Fibroblast of lung (primary cell): ENCODE results near the gene NMT1. TPM values are rescaled to one million over a fixed set of nuclear protein-coding genes. Genes with fewer than 3 reads are reported as not detected.

Source experiments
- DNase-seq, 2 donors: peaks; one replicate each; pipeline versions ENCODE4 v3.0.0 to v3.0.0-alpha.2; 2010; ENCODE audit warnings: low read depth in 2 of 2
- H2AFZ ChIP-seq: 2 replicates; pipeline ENCODE4 v1.5.1; 2012; ENCODE audit warnings: low read length, control low read depth, inconsistent platforms
- H3K27ac ChIP-seq: 2 replicates; pipeline ENCODE4 v1.5.1; 2011; ENCODE audit warnings: low read length, control low read depth; ENCODE audit not compliant: insufficient read depth
- H3K27me3 ChIP-seq: 2 replicates; pipeline ENCODE4 v1.5.1; 2011; ENCODE audit warnings: mild to moderate bottlenecking, low read length; ENCODE audit not compliant: control insufficient read depth, insufficient read depth
- H3K36me3 ChIP-seq: 2 replicates; pipeline ENCODE4 v1.5.1; 2011; ENCODE audit warnings: low read length; ENCODE audit not compliant: control insufficient read depth, insufficient read depth
- H3K4me1 ChIP-seq: 2 replicates; pipeline ENCODE4 v1.5.1; 2011; ENCODE audit warnings: low read length; ENCODE audit not compliant: control insufficient read depth, insufficient read depth; ENCODE audit errors: extremely low read depth
- H3K4me2 ChIP-seq: 2 replicates; pipeline ENCODE4 v1.5.1; 2011; ENCODE audit warnings: low read length, control low read depth; ENCODE audit not compliant: insufficient read depth; ENCODE audit errors: extremely low read depth
- H3K4me3 ChIP-seq, 4 experiments: fragments of 200-600 bp in 1 of 4; sonication (generic) in 1 of 4; replicated peaks in 1 of 4; 2 replicates each; pipeline ENCODE4 v1.5.1; 2011 to 2016; ENCODE audit warnings: low read length in 4 of 4, low read depth in 3 of 4, mild to moderate bottlenecking in 3 of 4, control low read depth in 2 of 4, inconsistent platforms in 1 of 4, mixed read lengths in 1 of 4; ENCODE audit not compliant: insufficient read depth in 1 of 4; ENCODE audit errors: control extremely low read depth in 1 of 4
- H3K79me2 ChIP-seq: 2 replicates; pipeline ENCODE4 v1.5.1; 2012; ENCODE audit warnings: mild to moderate bottlenecking, low read length, inconsistent platforms; ENCODE audit not compliant: control insufficient read depth, insufficient read depth
- H3K9ac ChIP-seq: 2 replicates; pipeline ENCODE4 v1.5.1; 2011; ENCODE audit warnings: mild to moderate bottlenecking, low read length, control low read depth; ENCODE audit not compliant: insufficient read depth
- H3K9me3 ChIP-seq: 2 replicates; pipeline ENCODE4 v1.5.1; 2012; ENCODE audit warnings: low read depth, low read length; ENCODE audit not compliant: control insufficient read depth, insufficient read depth
- H4K20me1 ChIP-seq: 2 replicates; pipeline ENCODE4 v1.5.1; 2011; ENCODE audit warnings: low read length; ENCODE audit not compliant: control insufficient read depth, insufficient read depth; ENCODE audit errors: extremely low read depth
- CTCF ChIP-seq, 2 donors: IDR thresholded peaks in 1 of 2; conservative IDR thresholded peaks in 1 of 2; 1 replicate in 1 of 2; 2 replicates in 1 of 2; pipeline ENCODE4 v1.5.1; 2011 to 2012; ENCODE audit warnings: low read length in 2 of 2, control low read depth in 1 of 2, inconsistent platforms in 1 of 2, low read depth in 1 of 2, mild to moderate bottlenecking in 1 of 2
- EZH2 ChIP-seq: IDR thresholded peaks from 2 replicates; pipeline ENCODE4 v1.5.1; 2012; ENCODE audit warnings: low read length, control low read depth, mild to moderate bottlenecking; ENCODE audit errors: missing control alignments
- polyA plus RNA-seq, 2 donors: library from polyadenylated mRNA; depleted of rRNA in 1 of 2; stranded (reverse) in 1 of 2; unstranded in 1 of 2; fragments of >200 nt; gene quantifications; 2 replicates each; pipeline ENCODE4 v1.2.1, GENCODE V29; 2011 to 2012; ENCODE audit warnings: missing spikeins in 1 of 2
- total RNA-seq: library from RNA; depleted of rRNA; stranded (reverse); fragments of >200 nt; gene quantifications from 2 replicates; pipeline ENCODE4 v1.2.1, GENCODE V29; 2014

NMT1 gene
- total and polyA plus RNA-seq, 2 donors (not counting 1 experiment from before 2014, with no cell fraction given): 46.2 to 124 TPM

GRCh38 chr17:45029758-45030423 lies 31.2 kb upstream of the NMT1 start:
- peaks cover 9% of the 10 kb centered on the region for H3K36me3 ChIP-seq
- H3K27ac ChIP-seq: no peak overlapping the region
- H3K27me3 ChIP-seq: no peaks in the 10 kb centered on the region
- no peaks in the 10 kb centered on the region for H3K4me1 ChIP-seq
- TF ChIP-seq EZH2: no peak
- no peak overlapping the region for H3K9ac ChIP-seq
- H3K9me3 ChIP-seq: no peaks in the 10 kb centered on the region
- no peak overlapping the region for H3K4me2 ChIP-seq
- H3K79me2 ChIP-seq: no peaks in the 10 kb centered on the region
- no peak overlapping the region for H3K4me3 ChIP-seq
- no peak overlapping the region for H2AFZ ChIP-seq
- no peaks in the 10 kb centered on the region for H4K20me1 ChIP-seq
- DNase-seq: no peak

- Histone ChIP-seq H3K27ac (no peak overlapping the region), H3K79me2 (no peaks in the 10 kb centered on the region), H3K36me3 (peaks cover 9% of the 10 kb centered on the region), H3K27me3 (no peaks in the 10 kb centered on the region), H3K9me3 (no peaks in the 10 kb centered on the region), H3K4me2 (no peak overlapping the region), H3K4me3 (no peak overlapping the region), H2AFZ (no peak overlapping the region), H3K9ac (no peak overlapping the region), H3K4me1 (no peaks in the 10 kb centered on the region), H4K20me1 (no peaks in the 10 kb centered on the region)
- TF ChIP-seq CTCF (conservative IDR thresholded peaks at IDR 0.05 in 1 of 2, IDR thresholded peaks at IDR 0.05 in 1 of 2; ENCODE audit: low read depth in 1 of 2, low read length in 2 of 2): no peak
- no peak for TF ChIP-seq EZH2
- DNase-seq: no peak
Observed at GRCh38 chr17:45030733-45031132, 30.4 kb upstream of the NMT1 start.

- no peak for DNase-seq
- Histone ChIP-seq H4K20me1 (no peaks in the 10 kb centered on the region), H3K4me1 (no peaks in the 10 kb centered on the region), H3K4me3 (no peak overlapping the region), H3K4me2 (no peak overlapping the region), H3K36me3 (peaks cover 9% of the 10 kb centered on the region), H3K27ac (no peak overlapping the region), H3K9ac (no peak overlapping the region), H3K9me3 (no peaks in the 10 kb centered on the region), H2AFZ (no peak overlapping the region), H3K79me2 (no peaks in the 10 kb centered on the region), H3K27me3 (no peaks in the 10 kb centered on the region)
- TF ChIP-seq CTCF (conservative IDR thresholded peaks at IDR 0.05 in 1 of 2, IDR thresholded peaks at IDR 0.05 in 1 of 2; ENCODE audit: low read depth in 1 of 2, low read length in 2 of 2) (no peak), EZH2 (no peak)
Observed at GRCh38 chr17:45031231-45032173, 29.6 kb upstream of the NMT1 start.
